ENCODE measurements around the gene TTYH3.

The TTYH3 gene

GRCh38 chr7:2634267-2635145 lies 2.7 kb downstream of the TTYH3 start:
- no peaks in the 10 kb centered on the region for H3K79me2 ChIP-seq (ENCODE audit: control insufficient read depth, low read length)
- peak overlapping the region; percentile 72; the same call in 1 of the 2 replicates for H3K4me2 ChIP-seq (ENCODE audit: low read length)
- no peak overlapping the region for H3K4me3 ChIP-seq (ENCODE audit: low read length)
- no peaks in the 10 kb centered on the region for H3K36me3 ChIP-seq (ENCODE audit: control insufficient read depth, low read length)
- no peak overlapping the region for H3K27ac ChIP-seq (ENCODE audit: low read depth, low read length)
- TF ChIP-seq CTCF (IDR thresholded peaks at IDR 0.05; ENCODE audit: low read depth, low read length, poor library complexity, severe bottlenecking) (no peak), EZH2phosphoT487 (IDR thresholded peaks at IDR 0.05; ENCODE audit: borderline replicate concordance, low read length) (no peak)
- H4K20me1 ChIP-seq (ENCODE audit: control insufficient read depth, insufficient read depth, low read depth, low read length) = 0 out of 2 replicates have a peak, but pooled peaks cover 4% of the 10 kb centered on the region
- H3K27me3 ChIP-seq (ENCODE audit: control insufficient read depth, low read length) = peaks cover 16% of the 10 kb centered on the region
- no peaks in the 10 kb centered on the region for H3K9me2 ChIP-seq (replicated peaks; ENCODE audit: control insufficient read depth, low read length)
- H3K9me3 ChIP-seq (ENCODE audit: control insufficient read depth, insufficient read depth, low read length) = no peaks in the 10 kb centered on the region
- 0 out of 2 replicates have a peak, but pooled peaks cover 4% of the 10 kb centered on the region for H3F3A ChIP-seq (ENCODE audit: control insufficient read depth, insufficient read depth)
- H3K4me1 ChIP-seq (ENCODE audit: control insufficient read depth, low read length) = peaks cover 38% of the 10 kb centered on the region

GRCh38 chr7:2635148-2635668 lies 3.4 kb downstream of the TTYH3 start:
- Histone ChIP-seq H3K79me2 (ENCODE audit: control insufficient read depth, low read length) (no peaks in the 10 kb centered on the region), H3K27me3 (ENCODE audit: control insufficient read depth, low read length) (peaks cover 16% of the 10 kb centered on the region), H4K20me1 (ENCODE audit: control insufficient read depth, insufficient read depth, low read depth, low read length) (0 out of 2 replicates have a peak, but pooled peaks cover 4% of the 10 kb centered on the region), H3K36me3 (ENCODE audit: control insufficient read depth, low read length) (no peaks in the 10 kb centered on the region), H3K9me2 (replicated peaks; ENCODE audit: control insufficient read depth, low read length) (no peaks in the 10 kb centered on the region), H3K27ac (ENCODE audit: low read depth, low read length) (no peak overlapping the region), H3K9me3 (ENCODE audit: control insufficient read depth, insufficient read depth, low read length) (no peaks in the 10 kb centered on the region), H3F3A (ENCODE audit: control insufficient read depth, insufficient read depth) (0 out of 2 replicates have a peak, but pooled peaks cover 4% of the 10 kb centered on the region), H3K4me2 (ENCODE audit: low read length) (no peak overlapping the region), H3K4me3 (ENCODE audit: low read length) (no peak overlapping the region), H3K4me1 (ENCODE audit: control insufficient read depth, low read length) (peaks cover 38% of the 10 kb centered on the region)
- TF ChIP-seq EZH2phosphoT487 (IDR thresholded peaks at IDR 0.05; ENCODE audit: borderline replicate concordance, low read length) (no peak), CTCF (IDR thresholded peaks at IDR 0.05; ENCODE audit: low read depth, low read length, poor library complexity, severe bottlenecking) (no peak)

- Histone ChIP-seq H3K9me2 (replicated peaks; ENCODE audit: control insufficient read depth, low read length) (no peaks in the 10 kb centered on the region), H3K36me3 (ENCODE audit: control insufficient read depth, low read length) (no peaks in the 10 kb centered on the region), H3K4me1 (ENCODE audit: control insufficient read depth, low read length) (peaks cover 45% of the 10 kb centered on the region), H3F3A (ENCODE audit: control insufficient read depth, insufficient read depth) (0 out of 2 replicates have a peak, but pooled peaks cover 4% of the 10 kb centered on the region), H3K27me3 (ENCODE audit: control insufficient read depth, low read length) (peaks cover 16% of the 10 kb centered on the region), H3K9me3 (ENCODE audit: control insufficient read depth, insufficient read depth, low read length) (no peaks in the 10 kb centered on the region), H3K79me2 (ENCODE audit: control insufficient read depth, low read length) (no peaks in the 10 kb centered on the region), H3K27ac (ENCODE audit: low read depth, low read length) (no peak overlapping the region), H3K4me3 (ENCODE audit: low read length) (no peak overlapping the region), H3K4me2 (ENCODE audit: low read length) (no peak overlapping the region), H4K20me1 (ENCODE audit: control insufficient read depth, insufficient read depth, low read depth, low read length) (0 out of 2 replicates have a peak, but pooled peaks cover 4% of the 10 kb centered on the region)
- TF ChIP-seq EZH2phosphoT487 (IDR thresholded peaks at IDR 0.05; ENCODE audit: borderline replicate concordance, low read length) = no peak
- no peak for TF ChIP-seq CTCF (IDR thresholded peaks at IDR 0.05; ENCODE audit: low read depth, low read length, poor library complexity, severe bottlenecking)
Measured at GRCh38 chr7:2635810-2636701, 4.3 kb downstream of the TTYH3 start.

Measured in DOHH2 (cell line).